A549 (cell line): ENCODE measurements around the gene CPA1. TPM values are rescaled to one million over a fixed set of nuclear protein-coding genes. Genes with fewer than 3 reads are reported as not detected.

Experiments
- ATAC-seq, 2 experiments: fragments of 200-7000 bp in 1 of 2; fragments of >200 bp in 1 of 2; cut with Nextera tagmentation in 1 of 2; cut with Tn5 transposase in 1 of 2; 3 replicates each; pipeline versions ENCODE4 v1.8.0 to v1.9.1; 2018 to 2020; ENCODE audit warnings: mild to moderate bottlenecking in 1 of 2, moderate library complexity in 1 of 2
- CTCF ChIA-PET: fragments of 300-600 bp; sonication (Branson Sonifier 250); formaldehyde crosslinking; extraction: SDS; loops from one replicate; lab custom pipeline; 2021; ENCODE audit warnings: antibody characterized with exemption, inconsistent platforms; lab: Yijun Ruan, JAX
- POLR2A ChIA-PET: fragments of 350-600 bp; formaldehyde crosslinking; extraction: SDS; loops from one replicate; lab custom pipeline; 2021; ENCODE audit warnings: antibody characterized with exemption, inconsistent platforms; lab: Yijun Ruan, JAX
- DNase-seq, 2 experiments: peaks; one replicate each; pipeline versions ENCODE4 v3.0.0 to v3.0.0-alpha.2; 2011 to 2016; ENCODE audit warnings: low read depth in 1 of 2, low spot score in 1 of 2
- FAIRE-seq: peaks from 2 replicates; lab custom pipeline; 2011; peaks lifted over from hg19 to GRCh38; lab: Jason Lieb, UNC
- H3K27ac ChIP-seq, 2 experiments: fragments of >200 bp; sonication (Bioruptor Twin); formaldehyde crosslinking; 3 replicates each; pipeline ENCODE4 v1.5.1; 2016 to 2017
- H3K4me1 ChIP-seq: fragments of >200 bp; sonication (Bioruptor Twin); formaldehyde crosslinking; 3 replicates; pipeline ENCODE4 v1.6.1; 2016
- H3K4me2 ChIP-seq: fragments of >200 bp; sonication (Bioruptor Twin); formaldehyde crosslinking; 3 replicates; pipeline ENCODE4 v1.6.1; 2016
- H3K4me3 ChIP-seq: fragments of >200 bp; sonication (Bioruptor Twin); formaldehyde crosslinking; 3 replicates; pipeline ENCODE4 v1.5.1; 2016
- H3K9me3 ChIP-seq: fragments of >200 bp; sonication (Bioruptor Twin); formaldehyde crosslinking; 3 replicates; pipeline ENCODE4 v1.6.1; 2016
- BHLHE40 ChIP-seq: IDR thresholded peaks from 2 replicates; pipeline ENCODE4 v1.6.1; 2012; ENCODE audit warnings: low read depth, low read length, inconsistent platforms
- CEBPB ChIP-seq, 2 experiments: fragments of >200 bp in 1 of 2; sonication (Bioruptor Twin) in 1 of 2; formaldehyde crosslinking in 1 of 2; IDR thresholded peaks; 2 replicates each; pipeline ENCODE4 v1.6.1; 2012 to 2016
- CHD2 ChIP-seq: fragments of 150-350 bp; IDR thresholded peaks from 2 replicates; pipeline ENCODE4 v1.6.1; 2014; ENCODE audit warnings: low read length; ENCODE audit not compliant: partially characterized antibody
- CHD4 ChIP-seq: fragments of 200-600 bp; sonication (generic); IDR thresholded peaks from 2 replicates; pipeline ENCODE4 v1.6.1; 2016; ENCODE audit warnings: antibody characterized with exemption, mild to moderate bottlenecking, borderline replicate concordance
- EP300 ChIP-seq, 2 experiments: fragments of >200 bp; sonication (Bioruptor Twin); formaldehyde crosslinking; IDR thresholded peaks; 2 replicates in 1 of 2; 3 replicates in 1 of 2; pipeline ENCODE4 v1.6.1; 2016 to 2017
- GATA3 ChIP-seq: IDR thresholded peaks from 2 replicates; pipeline ENCODE4 v1.6.1; 2012; ENCODE audit warnings: borderline replicate concordance
- HDAC2 ChIP-seq: fragments of 200-600 bp; sonication (generic); IDR thresholded peaks from 2 replicates; pipeline ENCODE4 v1.6.1; 2016
- HOXB13 ChIP-seq: fragments of 250-450 bp; sonication (Bioruptor Pico); IDR thresholded peaks from 2 replicates; pipeline ENCODE4 v1.5.0; 2020; ENCODE audit warnings: low read depth, mild to moderate bottlenecking, moderate library complexity
- HOXB5 ChIP-seq: fragments of 250-450 bp; sonication (Bioruptor Pico); IDR thresholded peaks from 2 replicates; pipeline ENCODE4 v1.5.0; 2020; ENCODE audit warnings: mild to moderate bottlenecking, moderate library complexity
- JUNB ChIP-seq: fragments of >200 bp; sonication (Bioruptor Twin); formaldehyde crosslinking; IDR thresholded peaks from 2 replicates; pipeline ENCODE4 v1.6.1; 2016
- NPAS2 ChIP-seq: fragments of 250-450 bp; sonication (Bioruptor Pico); IDR thresholded peaks from 2 replicates; pipeline ENCODE4 v1.8.0; 2022; ENCODE audit warnings: mild to moderate bottlenecking, moderate library complexity, borderline replicate concordance
- POLR2A ChIP-seq: IDR thresholded peaks from 2 replicates; pipeline ENCODE4 v1.6.1; 2012; ENCODE audit warnings: mild to moderate bottlenecking, low read length
- POLR2AphosphoS2 ChIP-seq: conservative IDR thresholded peaks from 2 replicates; pipeline ENCODE4 v1.6.1; 2012; ENCODE audit warnings: low read length, improper control_type of control experiment, inconsistent platforms
- RAD21 ChIP-seq, 2 experiments: fragments of >200 bp in 1 of 2; sonication (Bioruptor Twin) in 1 of 2; formaldehyde crosslinking in 1 of 2; IDR thresholded peaks in 1 of 2; conservative IDR thresholded peaks in 1 of 2; 2 replicates in 1 of 2; 3 replicates in 1 of 2; pipeline ENCODE4 v1.6.1; 2012 to 2018; ENCODE audit warnings: inconsistent platforms in 1 of 2
- RNF2 ChIP-seq: fragments of 200-600 bp; sonication (generic); IDR thresholded peaks from 2 replicates; pipeline ENCODE4 v1.6.1; 2016; ENCODE audit warnings: low read depth, mild to moderate bottlenecking, antibody characterized with exemption, moderate library complexity, borderline replicate concordance
- SREBF2 ChIP-seq: fragments of 450-650 bp; IDR thresholded peaks from 2 replicates; pipeline ENCODE4 v1.6.1; 2014; ENCODE audit warnings: mild to moderate bottlenecking, moderate library complexity
- ZC3H11A ChIP-seq: fragments of 450-650 bp; IDR thresholded peaks from 2 replicates; pipeline ENCODE4 v1.6.1; 2014; ENCODE audit warnings: antibody characterized with exemption, mild to moderate bottlenecking
- ZNF302 ChIP-seq: fragments of 250-450 bp; sonication (Bioruptor Pico); IDR thresholded peaks from 2 replicates; pipeline ENCODE4 v1.9.0; 2021; ENCODE audit warnings: inconsistent platforms, mild to moderate bottlenecking, moderate library complexity
- ZSCAN20 ChIP-seq: fragments of 250-450 bp; sonication (Bioruptor Pico); IDR thresholded peaks from 2 replicates; pipeline ENCODE4 v1.8.0; 2022; ENCODE audit warnings: mild to moderate bottlenecking, moderate library complexity
- WGBS: methylation state at CpG from one replicate; pipeline ENCODE4 v1.1.6; 2017; ENCODE audit errors: missing lambda C conversion rate; 5-methylcytosine and 5-hydroxymethylcytosine counted together
- polyA plus RNA-seq, 4 experiments: library from polyadenylated mRNA; depleted of rRNA in 3 of 4; stranded (reverse); fragments of >200 nt; fragmentation: RNase III in 1 of 4; extraction: RNeasy Plus Mini Kit Qiagen cat#74134 plus additional on column Dnase treatment in 1 of 4; gene quantifications; 2 replicates in 3 of 4; 3 replicates in 1 of 4; pipeline ENCODE4 v1.2.3, GENCODE V29; 2011 to 2017
- TF ChIP-seq, protein P1 (sequence below): fragments of >200 bp; sonication (Bioruptor Twin); formaldehyde crosslinking; IDR thresholded peaks from 3 replicates; pipeline ENCODE4 v1.6.1; 2016
- TF ChIP-seq, protein P2 (sequence below): IDR thresholded peaks from 2 replicates; pipeline ENCODE4 v1.6.1; 2012; ENCODE audit warnings: low read depth, borderline replicate concordance
- TF ChIP-seq, protein P3 (sequence below): fragments of >200 bp; sonication (Bioruptor Twin); formaldehyde crosslinking; IDR thresholded peaks from 3 replicates; pipeline ENCODE4 v1.5.1; 2016

CPA1 gene
- polyA plus RNA-seq, 2 of the 4 experiments (the other 2 are of a cell fraction) = not detected

DNA sequence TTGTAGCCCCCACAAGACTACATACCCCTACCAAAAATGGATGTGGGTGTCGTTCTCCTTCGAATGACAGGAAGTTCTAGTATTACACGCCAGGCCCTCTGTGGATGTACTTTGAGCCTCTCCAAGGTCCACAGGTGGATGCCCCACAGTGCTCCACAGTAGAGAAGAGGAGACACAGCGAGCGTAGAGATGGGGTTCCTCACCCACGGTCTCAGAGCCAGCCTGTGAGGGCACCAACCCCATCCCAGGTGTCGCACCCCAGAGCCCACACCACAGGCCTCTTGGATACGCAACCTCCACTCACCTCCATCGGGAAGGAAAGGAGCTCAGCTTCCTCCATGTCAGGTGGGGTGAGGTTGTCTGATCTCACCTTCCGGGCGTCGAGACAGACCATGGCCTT is 33.4 kb upstream of the CPA1 start:
- no peak overlapping the region for H3K4me2 ChIP-seq
- FAIRE-seq = no peak
- no peak overlapping the region for H3K27ac ChIP-seq
- ATAC-seq = no peak
- H3K4me3 ChIP-seq = no peak overlapping the region
- no peak for DNase-seq
- TF ChIP-seq POLR2AphosphoS2 = no peak
- no peak for TF ChIP-seq HOXB5 (CRISPR knock-in tag)
- no peak for TF ChIP-seq JUNB
- TF ChIP-seq, protein P1, sequence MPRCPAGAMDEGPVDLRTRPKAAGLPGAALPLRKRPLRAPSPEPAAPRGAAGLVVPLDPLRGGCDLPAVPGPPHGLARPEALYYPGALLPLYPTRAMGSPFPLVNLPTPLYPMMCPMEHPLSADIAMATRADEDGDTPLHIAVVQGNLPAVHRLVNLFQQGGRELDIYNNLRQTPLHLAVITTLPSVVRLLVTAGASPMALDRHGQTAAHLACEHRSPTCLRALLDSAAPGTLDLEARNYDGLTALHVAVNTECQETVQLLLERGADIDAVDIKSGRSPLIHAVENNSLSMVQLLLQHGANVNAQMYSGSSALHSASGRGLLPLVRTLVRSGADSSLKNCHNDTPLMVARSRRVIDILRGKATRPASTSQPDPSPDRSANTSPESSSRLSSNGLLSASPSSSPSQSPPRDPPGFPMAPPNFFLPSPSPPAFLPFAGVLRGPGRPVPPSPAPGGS = no peak
- WGBS = 71% methylated on average over 12 of the region's 12 CpGs
- H3K9me3 ChIP-seq = 0 out of 3 replicates have a peak, but pooled peaks cover 5% of the 10 kb centered on the region
- ChIA-PET POLR2A (no interaction called here), CTCF (interaction anchor here (0.6 kb wide), 1 partner anchor 726 kb away, joined by 3 read pairs; no protein-coding TSS in a partner anchor)
- H3K4me1 ChIP-seq = no peaks in the 10 kb centered on the region

DNA sequence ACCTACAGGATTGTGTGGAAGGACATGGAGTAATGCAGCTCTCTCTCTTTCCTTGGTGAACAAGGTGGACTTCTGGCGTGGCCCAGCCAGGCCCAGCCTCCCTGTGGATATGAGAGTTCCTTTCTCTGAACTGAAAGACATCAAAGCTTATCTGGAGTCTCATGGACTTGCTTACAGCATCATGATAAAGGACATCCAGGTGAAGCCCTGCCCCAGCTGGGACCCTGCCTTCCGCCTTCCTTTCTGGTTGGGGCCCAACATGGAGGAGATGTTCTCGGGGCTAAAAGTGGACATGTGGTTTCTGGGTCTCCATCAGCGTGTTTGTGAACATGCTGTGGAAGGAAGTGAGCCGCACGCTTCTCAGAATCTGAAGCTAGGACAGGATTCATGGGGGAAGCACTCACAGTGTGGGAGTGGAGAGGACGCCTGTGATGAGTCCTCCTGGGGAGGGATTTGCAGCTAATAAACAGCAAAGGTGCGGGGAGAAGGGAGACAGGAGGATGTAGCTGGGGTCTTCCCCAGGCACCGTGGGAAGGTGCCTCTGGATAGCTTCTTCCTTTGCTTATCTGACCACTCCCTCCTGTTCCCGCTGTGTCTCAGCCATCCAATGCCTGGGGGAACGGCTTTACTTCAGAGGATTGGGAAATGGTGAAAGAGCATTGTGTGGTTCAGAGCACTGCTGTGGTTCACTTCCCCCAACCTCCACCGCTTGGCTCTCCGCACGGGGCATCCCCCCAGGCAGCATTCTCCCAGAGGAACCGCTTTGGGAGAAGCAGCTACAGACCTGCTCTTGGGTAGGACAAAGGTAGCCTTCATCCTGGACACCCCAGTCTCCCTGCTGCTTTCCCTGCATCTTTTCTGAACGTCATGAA is 30.1 kb upstream of the CPA1 start:
- FAIRE-seq = no peak
- no peak for DNase-seq
- TF ChIP-seq CHD2 = no peak
- TF ChIP-seq EP300 (IDR thresholded peaks at IDR 0.05) = no peak
- no peak for TF ChIP-seq CHD4
- TF ChIP-seq BHLHE40 = no peak
- no peak for TF ChIP-seq RNF2
- TF ChIP-seq HOXB5 (CRISPR knock-in tag) = no peak
- no peak for TF ChIP-seq ZC3H11A
- TF ChIP-seq, protein P2, sequence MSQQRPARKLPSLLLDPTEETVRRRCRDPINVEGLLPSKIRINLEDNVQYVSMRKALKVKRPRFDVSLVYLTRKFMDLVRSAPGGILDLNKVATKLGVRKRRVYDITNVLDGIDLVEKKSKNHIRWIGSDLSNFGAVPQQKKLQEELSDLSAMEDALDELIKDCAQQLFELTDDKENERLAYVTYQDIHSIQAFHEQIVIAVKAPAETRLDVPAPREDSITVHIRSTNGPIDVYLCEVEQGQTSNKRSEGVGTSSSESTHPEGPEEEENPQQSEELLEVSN = no peak
- no peak for TF ChIP-seq RAD21 (conservative IDR thresholded peaks at IDR 0.05 in 1 of 2, IDR thresholded peaks at IDR 0.05 in 1 of 2)
- TF ChIP-seq CEBPB (IDR thresholded peaks at IDR 0.05) = no peak
- no peak for TF ChIP-seq SREBF2
- no peak for TF ChIP-seq HDAC2
- TF ChIP-seq HOXB13 = no peak
- no peak for TF ChIP-seq ZSCAN20 (CRISPR knock-in tag)
- TF ChIP-seq, protein P3, sequence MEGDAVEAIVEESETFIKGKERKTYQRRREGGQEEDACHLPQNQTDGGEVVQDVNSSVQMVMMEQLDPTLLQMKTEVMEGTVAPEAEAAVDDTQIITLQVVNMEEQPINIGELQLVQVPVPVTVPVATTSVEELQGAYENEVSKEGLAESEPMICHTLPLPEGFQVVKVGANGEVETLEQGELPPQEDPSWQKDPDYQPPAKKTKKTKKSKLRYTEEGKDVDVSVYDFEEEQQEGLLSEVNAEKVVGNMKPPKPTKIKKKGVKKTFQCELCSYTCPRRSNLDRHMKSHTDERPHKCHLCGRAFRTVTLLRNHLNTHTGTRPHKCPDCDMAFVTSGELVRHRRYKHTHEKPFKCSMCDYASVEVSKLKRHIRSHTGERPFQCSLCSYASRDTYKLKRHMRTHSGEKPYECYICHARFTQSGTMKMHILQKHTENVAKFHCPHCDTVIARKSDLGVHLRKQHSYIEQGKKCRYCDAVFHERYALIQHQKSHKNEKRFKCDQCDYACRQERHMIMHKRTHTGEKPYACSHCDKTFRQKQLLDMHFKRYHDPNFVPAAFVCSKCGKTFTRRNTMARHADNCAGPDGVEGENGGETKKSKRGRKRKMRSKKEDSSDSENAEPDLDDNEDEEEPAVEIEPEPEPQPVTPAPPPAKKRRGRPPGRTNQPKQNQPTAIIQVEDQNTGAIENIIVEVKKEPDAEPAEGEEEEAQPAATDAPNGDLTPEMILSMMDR = no peak
- TF ChIP-seq GATA3 = no peak
- TF ChIP-seq NPAS2 (CRISPR knock-in tag) = no peak
- TF ChIP-seq ZNF302 (CRISPR knock-in tag) = no peak
- TF ChIP-seq POLR2A = no peak
- 68% methylated on average over 16 of the region's 16 CpGs for WGBS
- Histone ChIP-seq H3K4me1 (peaks cover 8% of the 10 kb centered on the region), H3K9me3 (no peaks in the 10 kb centered on the region), H3K4me2 (no peak overlapping the region), H3K27ac (no peak overlapping the region), H3K4me3 (no peak overlapping the region)
- POLR2A ChIA-PET = no interaction called here
- no peak for ATAC-seq
- CTCF ChIA-PET = interaction anchor here (1.1 kb wide), 1 partner anchor 18 kb away, joined by 3 read pairs; no protein-coding TSS in a partner anchor
